Breast epithelium (tissue), 3 donors: ENCODE data around the gene SLC26A4.

Experiments
- POLR2A ChIP-seq: fragments of 450-650 bp; IDR thresholded peaks from one replicate; pipeline ENCODE4 v1.6.1; 2016; ENCODE audit warnings: antibody characterized with exemption, mild to moderate bottlenecking, moderate library complexity
- TF ChIP-seq, protein P1 (sequence below), 3 donors: fragments of 450-650 bp; IDR thresholded peaks; one replicate each; pipeline ENCODE4 v1.5.1; 2016 to 2017; ENCODE audit warnings: antibody characterized with exemption in 3 of 3, mild to moderate bottlenecking in 3 of 3, moderate library complexity in 3 of 3

DNA sequence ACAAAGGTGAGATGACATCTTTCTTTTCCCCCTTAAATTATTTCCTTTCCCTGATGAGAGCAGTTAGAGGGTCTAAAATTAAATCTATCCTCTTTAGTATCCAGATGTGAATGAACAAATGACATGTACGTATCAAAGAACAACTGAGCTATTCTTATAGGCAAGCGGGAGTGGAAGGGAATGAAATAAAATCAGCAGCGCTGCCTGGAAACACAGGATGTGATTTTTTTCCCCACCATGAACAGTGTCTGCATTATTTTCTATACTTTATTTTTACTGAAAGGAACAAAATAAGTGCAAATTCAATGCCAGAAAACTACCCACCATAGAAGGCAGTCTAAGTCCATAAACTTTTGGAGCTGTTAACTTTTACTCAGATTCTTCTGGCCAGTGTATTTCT, 40.6 kb downstream of the SLC26A4 start:
- TF ChIP-seq, protein P1, sequence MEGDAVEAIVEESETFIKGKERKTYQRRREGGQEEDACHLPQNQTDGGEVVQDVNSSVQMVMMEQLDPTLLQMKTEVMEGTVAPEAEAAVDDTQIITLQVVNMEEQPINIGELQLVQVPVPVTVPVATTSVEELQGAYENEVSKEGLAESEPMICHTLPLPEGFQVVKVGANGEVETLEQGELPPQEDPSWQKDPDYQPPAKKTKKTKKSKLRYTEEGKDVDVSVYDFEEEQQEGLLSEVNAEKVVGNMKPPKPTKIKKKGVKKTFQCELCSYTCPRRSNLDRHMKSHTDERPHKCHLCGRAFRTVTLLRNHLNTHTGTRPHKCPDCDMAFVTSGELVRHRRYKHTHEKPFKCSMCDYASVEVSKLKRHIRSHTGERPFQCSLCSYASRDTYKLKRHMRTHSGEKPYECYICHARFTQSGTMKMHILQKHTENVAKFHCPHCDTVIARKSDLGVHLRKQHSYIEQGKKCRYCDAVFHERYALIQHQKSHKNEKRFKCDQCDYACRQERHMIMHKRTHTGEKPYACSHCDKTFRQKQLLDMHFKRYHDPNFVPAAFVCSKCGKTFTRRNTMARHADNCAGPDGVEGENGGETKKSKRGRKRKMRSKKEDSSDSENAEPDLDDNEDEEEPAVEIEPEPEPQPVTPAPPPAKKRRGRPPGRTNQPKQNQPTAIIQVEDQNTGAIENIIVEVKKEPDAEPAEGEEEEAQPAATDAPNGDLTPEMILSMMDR (IDR thresholded peaks at IDR 0.05) = no peak
- TF ChIP-seq POLR2A = no peak
